ENCODE data around the gene GLE1. TPM values are rescaled to one million over a fixed set of nuclear protein-coding genes. Genes with fewer than 3 reads are reported as not detected.

The GLE1 gene
- total RNA-seq, 1 donor = 42.6 TPM

DNA sequence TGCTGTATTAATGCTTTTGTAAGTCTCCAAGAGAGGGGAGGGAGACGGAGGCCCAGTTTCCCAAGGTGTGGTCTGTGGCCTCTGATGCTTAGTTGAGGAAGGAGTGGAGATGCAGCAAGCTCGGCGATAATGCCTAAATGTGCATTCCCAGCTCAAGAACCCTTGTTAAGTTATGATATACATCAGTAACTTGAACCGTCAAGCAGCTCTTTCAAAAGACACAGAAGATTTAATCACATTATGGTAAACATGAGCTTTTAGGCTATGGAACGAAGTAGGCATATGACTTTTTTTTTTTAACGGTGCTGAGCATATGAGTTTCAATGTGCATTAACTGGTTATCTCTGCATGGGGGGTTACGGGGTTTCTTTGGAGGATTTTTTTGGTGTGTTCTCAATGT lies 22.3 kb upstream of the GLE1 start:
- no peak overlapping the region for H3K4me3 ChIP-seq (ENCODE audit: low read depth, low read length)
- no peak for DNase-seq (ENCODE audit: low read depth)
- TF ChIP-seq, protein P1, sequence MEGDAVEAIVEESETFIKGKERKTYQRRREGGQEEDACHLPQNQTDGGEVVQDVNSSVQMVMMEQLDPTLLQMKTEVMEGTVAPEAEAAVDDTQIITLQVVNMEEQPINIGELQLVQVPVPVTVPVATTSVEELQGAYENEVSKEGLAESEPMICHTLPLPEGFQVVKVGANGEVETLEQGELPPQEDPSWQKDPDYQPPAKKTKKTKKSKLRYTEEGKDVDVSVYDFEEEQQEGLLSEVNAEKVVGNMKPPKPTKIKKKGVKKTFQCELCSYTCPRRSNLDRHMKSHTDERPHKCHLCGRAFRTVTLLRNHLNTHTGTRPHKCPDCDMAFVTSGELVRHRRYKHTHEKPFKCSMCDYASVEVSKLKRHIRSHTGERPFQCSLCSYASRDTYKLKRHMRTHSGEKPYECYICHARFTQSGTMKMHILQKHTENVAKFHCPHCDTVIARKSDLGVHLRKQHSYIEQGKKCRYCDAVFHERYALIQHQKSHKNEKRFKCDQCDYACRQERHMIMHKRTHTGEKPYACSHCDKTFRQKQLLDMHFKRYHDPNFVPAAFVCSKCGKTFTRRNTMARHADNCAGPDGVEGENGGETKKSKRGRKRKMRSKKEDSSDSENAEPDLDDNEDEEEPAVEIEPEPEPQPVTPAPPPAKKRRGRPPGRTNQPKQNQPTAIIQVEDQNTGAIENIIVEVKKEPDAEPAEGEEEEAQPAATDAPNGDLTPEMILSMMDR (IDR thresholded peaks at IDR 0.05; ENCODE audit: insufficient read depth, low read length) = no peak

DNA sequence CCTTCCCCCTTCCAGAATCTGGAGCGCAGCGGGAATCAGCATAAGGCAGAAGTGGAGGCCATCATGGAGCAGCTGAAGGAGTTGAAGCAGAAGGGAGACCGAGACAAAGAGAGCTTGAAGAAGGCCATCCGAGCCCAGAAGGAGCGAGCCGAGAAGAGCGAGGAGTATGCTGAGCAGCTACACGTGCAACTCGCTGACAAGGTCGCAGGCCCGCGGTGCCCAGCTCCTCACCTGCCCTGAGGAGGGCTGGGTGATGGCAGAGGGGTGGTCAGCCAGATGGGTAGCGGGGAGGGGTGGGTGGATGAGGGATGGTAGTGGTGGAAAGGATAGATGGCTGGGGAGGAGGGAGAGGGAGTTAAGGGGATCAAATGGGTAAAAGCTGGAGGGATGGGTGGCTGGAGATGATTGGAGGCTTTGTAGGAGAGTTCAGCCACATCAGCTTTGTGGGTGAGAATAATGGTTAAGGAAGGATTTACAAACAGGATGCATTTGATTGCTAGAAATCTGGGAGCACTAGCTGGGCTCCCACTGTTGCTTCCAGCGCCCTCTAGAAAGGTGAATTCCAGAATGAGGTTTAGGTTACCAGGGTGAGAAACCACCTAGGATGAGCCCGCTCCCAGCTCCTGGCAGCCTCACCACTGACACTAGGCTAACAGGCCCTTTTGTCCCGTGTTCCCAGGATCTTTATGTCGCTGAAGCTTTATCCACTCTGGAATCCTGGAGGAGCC lies 19.7 kb upstream of the GLE1 start:
- TF ChIP-seq, protein P1 (IDR thresholded peaks at IDR 0.05; ENCODE audit: insufficient read depth, low read length) = no peak
- no peak for DNase-seq (ENCODE audit: low read depth)
- no peak overlapping the region for H3K4me3 ChIP-seq (ENCODE audit: low read depth, low read length)

DNA sequence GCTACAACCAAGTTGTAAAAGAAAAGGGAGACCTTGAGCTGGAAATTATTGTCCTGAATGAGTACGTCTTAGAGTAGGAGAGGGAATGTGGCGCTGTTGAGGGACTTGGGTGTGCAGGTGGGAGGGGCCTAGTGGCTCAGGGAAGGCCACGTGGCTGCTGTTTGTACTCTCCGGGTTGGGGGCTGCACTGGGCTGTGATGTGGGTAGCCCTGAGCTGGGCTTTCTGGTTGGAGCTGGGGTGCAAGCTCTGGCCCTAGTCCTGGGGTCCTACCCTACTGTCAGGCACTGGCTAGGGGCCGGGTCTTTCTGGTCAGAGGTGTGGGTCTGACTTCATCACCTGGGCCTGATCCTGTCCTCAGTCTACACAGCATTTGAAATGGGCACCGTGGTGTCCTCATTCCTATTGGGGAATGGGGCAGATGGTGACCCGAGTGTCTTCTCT lies 19.1 kb upstream of the GLE1 start:
- TF ChIP-seq, protein P1 (IDR thresholded peaks at IDR 0.05; ENCODE audit: insufficient read depth, low read length) = no peak

DNA sequence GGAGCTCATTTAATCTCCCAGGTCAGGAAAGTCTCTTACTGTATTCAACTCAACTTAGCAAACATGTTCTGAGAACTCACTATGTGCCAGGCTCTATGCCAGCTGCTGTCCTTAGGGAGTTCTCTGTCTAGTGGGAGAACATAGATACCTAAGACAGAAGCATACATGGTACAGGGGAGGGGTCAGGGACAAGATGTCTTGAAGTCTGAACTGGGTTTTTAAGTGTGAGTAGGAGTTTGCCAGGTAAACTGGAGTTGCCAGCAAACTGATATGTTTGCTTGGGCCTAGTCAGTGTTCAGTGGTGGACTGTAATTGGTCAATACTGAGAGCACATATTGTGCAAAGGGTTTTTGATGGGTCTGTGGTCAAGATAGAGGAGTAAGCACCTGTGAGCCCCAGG lies 18.3 kb upstream of the GLE1 start:
- TF ChIP-seq, protein P1 (IDR thresholded peaks at IDR 0.05; ENCODE audit: insufficient read depth, low read length) = no peak
- H3K4me3 ChIP-seq (ENCODE audit: low read depth, low read length) = no peak overlapping the region
- DNase-seq (ENCODE audit: low read depth) = no peak

More for the DNA sequence above, 19.1 kb upstream of the GLE1 start:
- DNase-seq (ENCODE audit: low read depth) = no peak
- H3K4me3 ChIP-seq (ENCODE audit: low read depth, low read length) = no peak overlapping the region

DNA sequence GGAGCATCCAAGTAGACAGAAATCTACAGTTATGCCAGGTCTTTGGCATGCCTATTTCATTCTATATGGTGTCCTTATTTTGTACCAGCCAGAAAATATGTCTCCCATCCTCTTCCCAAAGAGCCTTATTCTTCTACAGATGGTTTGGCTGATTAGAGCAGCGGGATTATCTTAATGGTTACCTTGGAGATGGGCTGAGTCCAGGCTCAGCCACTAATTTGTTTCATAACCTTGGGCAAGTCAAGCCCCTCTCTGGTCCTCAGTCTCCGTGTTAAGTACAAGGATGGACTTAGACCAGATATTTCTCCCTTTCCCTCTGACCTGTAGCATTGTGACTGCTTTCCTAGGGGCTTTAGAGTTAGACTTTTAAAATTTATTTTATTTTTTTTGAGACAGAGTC lies 11.1 kb upstream of the GLE1 start:
- TF ChIP-seq, protein P1 (IDR thresholded peaks at IDR 0.05; ENCODE audit: insufficient read depth, low read length) = no peak
- H3K4me3 ChIP-seq (ENCODE audit: low read depth, low read length) = no peak overlapping the region
- no peak for DNase-seq (ENCODE audit: low read depth)

DNA sequence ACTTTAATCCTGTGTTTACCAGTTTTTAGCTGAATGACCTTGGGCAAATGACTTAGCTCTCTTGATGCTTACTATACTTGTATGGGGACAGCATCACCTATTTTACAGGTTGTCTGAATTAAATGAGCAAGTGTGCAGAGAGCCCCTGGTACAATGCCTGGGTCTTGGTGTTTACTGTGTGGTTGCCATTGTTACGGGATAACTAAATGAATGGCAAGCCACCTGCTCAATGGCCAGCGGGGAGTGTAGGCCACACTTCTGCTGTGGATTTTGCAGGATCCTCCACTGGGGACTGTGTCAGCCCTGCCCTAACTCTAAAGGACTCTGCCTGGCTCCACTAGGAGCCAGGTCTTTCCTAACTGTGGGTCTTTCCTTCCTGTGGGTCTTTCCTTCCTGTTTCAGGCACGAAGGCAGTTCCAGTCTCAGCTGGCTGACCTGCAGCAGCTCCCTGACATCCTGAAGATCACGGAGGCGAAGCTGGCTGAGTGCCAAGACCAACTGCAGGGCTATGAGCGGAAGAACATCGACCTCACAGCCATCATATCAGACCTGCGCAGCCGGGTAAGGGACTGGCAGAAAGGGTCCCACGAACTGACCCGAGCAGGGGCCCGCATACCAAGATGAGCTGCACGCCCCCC lies 10.3 kb upstream of the GLE1 start:
- TF ChIP-seq, protein P1 (IDR thresholded peaks at IDR 0.05; ENCODE audit: insufficient read depth, low read length) = no peak
- no peak for DNase-seq (ENCODE audit: low read depth)
- no peak overlapping the region for H3K4me3 ChIP-seq (ENCODE audit: low read depth, low read length)
